SK-N-MC (cell line): ENCODE measurements around the gene CAB39L.
"Not testable (repeated sequence)": the region's sequence is repeated elsewhere in the genome, so short reads cannot be mapped to it uniquely, and the experiment has no call there.

ENCODE experiments used
- DNase-seq: peaks from one replicate; pipeline ENCODE4 v3.0.0-alpha.2; 2011; ENCODE audit warnings: low read depth, low spot score
- H3K27ac ChIP-seq: fragments of 200-600 bp; sonication (generic); 2 replicates; pipeline ENCODE4 v1.5.1; 2016; ENCODE audit warnings: mixed run types
- H3K36me3 ChIP-seq: fragments of 200-600 bp; sonication (generic); 2 replicates; pipeline ENCODE4 v1.6.1; 2017; ENCODE audit warnings: antibody characterized with exemption, low read length, mixed read lengths; ENCODE audit not compliant: insufficient read depth
- H3K4me3 ChIP-seq: fragments of 200-600 bp; sonication (generic); 2 replicates; pipeline ENCODE4 v1.5.1; 2016
- H3K9ac ChIP-seq: fragments of 200-600 bp; sonication (generic); 2 replicates; pipeline ENCODE4 v1.8.0; 2017; ENCODE audit warnings: mixed run types, mixed read lengths; ENCODE audit not compliant: insufficient read length
- H3K9me3 ChIP-seq: fragments of 200-600 bp; sonication (generic); 2 replicates; pipeline ENCODE4 v1.6.1; 2017; ENCODE audit warnings: low read depth, mild to moderate bottlenecking, antibody characterized with exemption, low read length, moderate library complexity, mixed read lengths
- EZH2 ChIP-seq: fragments of 200-600 bp; sonication (generic); IDR thresholded peaks from one replicate; pipeline ENCODE4 v1.6.1; 2017; ENCODE audit warnings: antibody characterized with exemption
- FOXP2 ChIP-seq: optimal IDR thresholded peaks from 2 replicates; pipeline ENCODE3; 2011; ENCODE audit warnings: mild to moderate bottlenecking, moderate library complexity; ENCODE audit not compliant: insufficient read depth; ENCODE audit errors: extremely low read length, control extremely low read depth
- POLR2AphosphoS5 ChIP-seq: IDR thresholded peaks from 2 replicates; pipeline ENCODE4 v1.6.1; 2012; ENCODE audit warnings: mild to moderate bottlenecking, low read depth, low read length, borderline replicate concordance

CAB39L gene

GRCh38 chr13:49341941-49342340 is 101.9 kb downstream of the CAB39L start:
- no peak for DNase-seq
- Histone ChIP-seq H3K36me3 (no peaks in the 10 kb centered on the region), H3K9ac (no peak overlapping the region), H3K4me3 (no peak overlapping the region), H3K9me3 (no peaks in the 10 kb centered on the region), H3K27ac (no peak overlapping the region)
- TF ChIP-seq POLR2AphosphoS5, result no peak
- TF ChIP-seq EZH2, result no peak
- no peak for TF ChIP-seq FOXP2

GRCh38 chr13:49341517-49341916 is 102.3 kb downstream of the CAB39L start:
- Histone ChIP-seq H3K9ac (no peak overlapping the region), H3K4me3 (no peak overlapping the region), H3K27ac (no peak overlapping the region), H3K9me3 (no peaks in the 10 kb centered on the region), H3K36me3 (no peaks in the 10 kb centered on the region)
- no peak for TF ChIP-seq FOXP2
- DNase-seq, result no peak

GRCh38 chr13:49340161-49340560 is 103.7 kb downstream of the CAB39L start:
- Histone ChIP-seq H3K9me3 (no peaks in the 10 kb centered on the region), H3K36me3 (no peaks in the 10 kb centered on the region), H3K27ac (no peak overlapping the region), H3K9ac (no peak overlapping the region), H3K4me3 (no peak overlapping the region)
- TF ChIP-seq FOXP2, result no peak
- TF ChIP-seq EZH2, result no peak
- no peak for TF ChIP-seq POLR2AphosphoS5
- no peak for DNase-seq

GRCh38 chr13:49336655-49337054 is 107.2 kb downstream of the CAB39L start:
- Histone ChIP-seq H3K4me3 (no peak overlapping the region), H3K36me3 (no peaks in the 10 kb centered on the region), H3K9me3 (no peaks in the 10 kb centered on the region), H3K9ac (no peak overlapping the region), H3K27ac (no peak overlapping the region)
- DNase-seq, result no peak
- no peak for TF ChIP-seq EZH2
- TF ChIP-seq POLR2AphosphoS5, result no peak
- no peak for TF ChIP-seq FOXP2

- Histone ChIP-seq H3K4me3 (no peak overlapping the region), H3K9ac (no peak overlapping the region), H3K36me3 (no peaks in the 10 kb centered on the region), H3K9me3 (no peaks in the 10 kb centered on the region), H3K27ac (no peak overlapping the region)
- no peak for TF ChIP-seq POLR2AphosphoS5
- no peak for DNase-seq
Observed at GRCh38 chr13:49330546-49330864, 113.4 kb downstream of the CAB39L start.

GRCh38 chr13:49329831-49330545 is 113.9 kb downstream of the CAB39L start:
- Histone ChIP-seq H3K4me3 (no peak overlapping the region), H3K9me3 (no peaks in the 10 kb centered on the region), H3K9ac (no peak overlapping the region), H3K36me3 (no peaks in the 10 kb centered on the region), H3K27ac (no peak overlapping the region)
- TF ChIP-seq EZH2 (no peak), FOXP2 (no peak)
- DNase-seq, result no peak

GRCh38 chr13:49327145-49327544 is 116.7 kb downstream of the CAB39L start:
- H3K9ac ChIP-seq, DNase-seq, H3K9me3 ChIP-seq, H3K4me3 ChIP-seq, H3K36me3 ChIP-seq, H3K27ac ChIP-seq: not testable (repeated sequence)

GRCh38 chr13:49326222-49326917 is 117.5 kb downstream of the CAB39L start:
- no peak for TF ChIP-seq EZH2
- no peak for TF ChIP-seq FOXP2
- no peak for TF ChIP-seq POLR2AphosphoS5
- DNase-seq, result no peak
- Histone ChIP-seq H3K36me3 (no peaks in the 10 kb centered on the region), H3K27ac (no peak overlapping the region), H3K9me3 (no peaks in the 10 kb centered on the region), H3K9ac (no peak overlapping the region), H3K4me3 (no peak overlapping the region)

- Histone ChIP-seq H3K4me3 (no peak overlapping the region), H3K9me3 (no peaks in the 10 kb centered on the region), H3K36me3 (no peaks in the 10 kb centered on the region), H3K27ac (no peak overlapping the region), H3K9ac (no peak overlapping the region)
- TF ChIP-seq EZH2 (no peak), POLR2AphosphoS5 (no peak), FOXP2 (no peak)
- no peak for DNase-seq
Observed at GRCh38 chr13:49323344-49323743, 120.5 kb downstream of the CAB39L start.
